DMS53 (cell line): Measurements from ENCODE around the gene PLA2G5.
A peak's percentile ranks its signal among the peaks of the same experiment; 100 is the strongest.
"Not testable (repeated sequence)": the region's sequence is repeated elsewhere in the genome, so short reads cannot be mapped to it uniquely, and the experiment has no call there.

Source experiments
- DNase-seq: peaks from one replicate; lab custom pipeline; 2025; lab: John Stamatoyannopoulos, UW

The PLA2G5 gene, protein sequence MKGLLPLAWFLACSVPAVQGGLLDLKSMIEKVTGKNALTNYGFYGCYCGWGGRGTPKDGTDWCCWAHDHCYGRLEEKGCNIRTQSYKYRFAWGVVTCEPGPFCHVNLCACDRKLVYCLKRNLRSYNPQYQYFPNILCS

DNA sequence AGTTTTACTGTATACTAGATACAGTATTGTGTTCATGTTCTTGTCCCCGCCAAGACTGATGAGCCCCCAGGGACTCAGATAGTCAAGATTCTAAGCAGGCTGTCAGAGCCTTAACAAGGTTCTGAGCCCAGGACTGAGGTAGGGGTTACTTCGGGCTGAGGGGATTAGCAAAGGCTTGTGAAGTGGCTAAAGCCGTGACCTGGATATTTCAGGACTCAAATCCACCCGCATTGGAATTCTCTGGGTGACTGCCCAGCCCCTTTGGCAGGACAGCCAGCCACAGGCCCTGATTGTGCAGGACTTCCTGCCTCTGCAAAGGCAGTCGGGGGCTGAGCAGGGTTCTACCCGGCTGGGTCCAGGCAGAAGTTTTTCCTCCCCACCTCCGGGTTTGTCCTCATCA lies at the start of gene PLA2G5:
PLA2G5 (plus strand) TSS at position 321 of the 400 bp plus-strand sequence. CDS start 14,637 bp downstream, outside the sequence.
- DNase-seq: no peak

DNA sequence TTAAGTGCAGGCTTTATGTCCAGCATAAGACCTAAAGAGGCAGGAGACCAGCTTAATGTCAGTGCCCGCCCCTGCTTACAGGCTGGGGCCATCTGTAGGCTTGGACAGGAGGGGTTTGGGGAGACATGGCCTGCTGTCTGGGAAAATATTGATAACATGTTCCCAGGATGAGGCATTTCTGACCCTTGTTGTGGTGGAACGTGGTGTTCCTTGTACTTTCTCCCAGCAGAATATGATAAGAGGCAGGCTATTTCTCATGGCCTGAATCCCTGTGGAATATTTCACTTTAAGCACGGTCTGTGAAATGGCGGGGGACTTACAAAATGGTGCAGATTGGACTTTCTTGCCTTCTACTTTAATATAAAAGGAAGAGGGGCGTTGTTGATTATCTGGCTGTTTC lies 41.9 kb upstream of the PLA2G5 start:
- DNase-seq: no peak

DNA sequence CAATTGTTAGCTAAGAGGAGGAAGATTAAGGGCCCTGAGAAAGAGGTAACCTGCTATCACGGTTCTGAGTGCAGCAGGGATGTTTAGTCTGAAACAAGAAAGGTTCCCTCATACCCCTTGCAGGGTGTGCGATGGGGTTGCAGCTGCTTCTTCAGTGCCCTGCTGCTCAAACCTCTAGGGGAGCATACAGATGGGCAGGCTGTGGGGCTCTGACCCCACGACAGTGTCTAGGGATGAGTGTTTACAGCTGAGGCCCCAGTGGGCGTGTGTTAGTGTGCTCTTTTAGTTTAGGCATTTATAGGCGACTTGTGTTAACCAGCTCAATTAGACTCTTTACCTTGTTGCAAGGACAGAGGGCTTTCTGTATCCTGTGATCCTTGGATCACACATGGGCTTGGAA lies 41.3 kb upstream of the PLA2G5 start:
- DNase-seq: no peak

DNA sequence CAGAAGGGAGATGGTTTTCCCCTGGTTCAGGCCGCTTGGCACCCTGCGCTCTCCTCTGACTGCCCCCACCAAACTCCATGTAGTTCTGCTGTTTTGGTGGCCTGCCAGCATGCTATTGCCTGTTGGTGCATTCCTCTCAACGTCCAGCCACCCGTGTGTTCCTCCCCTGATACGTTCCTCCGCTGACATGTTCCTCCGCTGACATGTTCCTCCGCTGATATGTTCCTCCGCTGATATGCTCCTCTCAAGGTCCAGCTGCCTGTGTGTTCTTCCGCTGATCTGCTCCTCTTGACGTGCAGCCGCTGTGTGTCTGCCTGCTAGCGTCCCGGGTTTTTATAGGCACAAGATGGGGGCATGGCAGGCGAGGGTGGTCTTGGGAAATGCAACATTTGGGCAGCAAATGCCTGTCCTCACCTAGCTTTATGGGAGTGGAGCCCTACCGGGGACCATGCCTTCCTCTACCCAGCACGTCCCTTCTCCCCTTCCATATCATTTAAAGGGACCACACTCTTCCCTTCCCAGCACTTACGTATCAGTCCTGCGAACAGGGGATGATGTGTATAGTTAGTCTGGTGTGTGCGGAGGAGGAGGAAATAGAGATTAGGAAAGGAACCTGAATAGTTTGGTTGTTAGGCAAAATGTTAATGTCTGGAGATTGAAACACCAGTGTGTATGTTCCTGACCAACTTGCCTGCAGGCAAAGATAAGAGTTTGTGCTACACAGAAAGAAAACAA lies 40.6 kb upstream of the PLA2G5 start:
- no peak for DNase-seq

DNA sequence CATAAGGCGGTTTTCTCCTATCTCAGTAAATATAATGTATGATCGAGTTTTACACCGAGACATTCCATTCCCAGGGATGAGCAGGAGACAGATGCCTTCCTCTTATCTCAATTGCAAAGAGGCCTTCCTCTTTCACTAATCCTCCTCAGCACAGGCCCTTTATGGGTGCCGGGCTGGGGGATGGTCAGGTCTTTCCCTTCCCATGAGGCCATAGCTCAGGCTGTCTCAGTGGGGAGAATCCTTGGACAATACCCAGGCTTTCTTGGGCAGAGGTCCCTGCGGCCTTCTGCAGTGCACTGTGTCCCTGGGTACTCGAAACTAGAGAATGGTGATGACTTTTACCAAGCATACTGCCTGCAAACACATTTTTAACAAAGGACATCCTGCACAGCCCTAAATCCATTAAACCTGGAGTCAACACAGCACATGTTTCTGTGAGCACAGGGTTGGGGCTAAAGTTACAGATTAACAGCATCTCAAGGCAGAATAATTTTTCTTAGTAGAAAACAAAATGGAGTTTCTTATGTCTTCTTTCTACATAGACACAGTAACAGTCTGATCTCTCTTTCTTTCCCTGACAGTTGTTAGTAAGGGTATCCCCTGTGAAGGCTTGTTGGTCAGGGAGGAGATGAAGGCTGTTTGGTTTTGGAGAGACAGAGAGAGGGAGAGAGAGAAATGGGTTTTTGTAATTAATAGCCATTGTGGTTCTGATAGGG lies 39.4 kb upstream of the PLA2G5 start:
- DNase-seq: not testable (repeated sequence)

DNA sequence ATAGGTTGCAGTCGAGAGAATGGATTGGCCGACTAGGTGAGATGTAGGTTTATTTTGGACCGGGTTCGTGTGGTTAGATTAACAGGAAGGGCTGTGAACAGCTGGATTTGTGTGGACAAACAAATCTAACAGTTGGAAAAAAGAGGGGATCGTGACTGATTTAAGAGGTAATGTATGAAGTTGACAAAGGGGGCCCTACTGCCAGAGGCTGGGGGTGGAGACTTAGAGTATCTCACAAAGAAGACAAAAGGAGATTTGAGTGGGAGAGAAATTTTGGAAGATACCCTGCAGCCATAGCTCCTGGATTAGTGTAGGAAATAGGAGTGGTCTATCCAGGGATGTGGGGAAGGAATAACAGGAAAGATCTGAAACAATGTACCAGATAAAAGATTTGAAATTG lies 38.8 kb upstream of the PLA2G5 start:
- no peak for DNase-seq

DNA sequence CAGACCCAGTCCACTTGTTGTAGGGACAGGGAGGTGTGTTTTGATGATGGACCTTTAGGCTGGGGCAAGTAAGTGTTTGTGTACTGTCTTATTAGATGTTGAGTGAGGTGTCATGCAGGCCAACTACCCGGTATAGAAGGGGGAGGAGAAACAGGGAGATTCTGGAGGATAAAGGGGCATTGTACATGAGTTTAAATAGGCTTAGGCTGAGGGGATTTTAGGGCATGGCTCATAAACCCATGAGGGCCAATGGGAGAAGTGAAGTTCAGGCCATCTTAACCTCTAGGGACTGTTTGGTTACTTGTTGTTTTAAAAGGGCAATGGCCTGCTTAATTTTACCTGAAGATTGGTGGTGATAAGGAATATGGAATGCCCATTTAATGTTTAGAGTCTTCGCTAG lies 38.2 kb upstream of the PLA2G5 start:
- no peak for DNase-seq

DNA sequence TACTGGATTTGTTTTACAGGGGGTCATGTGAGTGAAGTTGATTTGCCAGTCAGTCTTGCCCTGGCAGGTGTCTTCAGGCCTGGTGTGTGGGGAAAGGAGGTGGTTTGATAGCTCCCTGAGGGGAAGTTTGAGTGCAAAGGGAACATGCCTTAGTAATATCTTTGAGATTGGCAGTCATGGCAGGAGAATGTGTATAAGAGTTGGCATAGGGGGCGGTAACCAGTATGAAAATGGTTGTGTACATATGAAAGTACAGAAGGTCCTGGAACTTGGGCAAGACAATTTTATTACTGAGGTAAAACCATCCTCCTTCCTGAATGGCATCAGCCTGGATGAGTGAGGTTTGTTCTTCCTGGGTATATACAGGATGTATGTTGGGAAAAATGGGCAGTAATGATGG lies 37.6 kb upstream of the PLA2G5 start:
- no peak for DNase-seq

DNA sequence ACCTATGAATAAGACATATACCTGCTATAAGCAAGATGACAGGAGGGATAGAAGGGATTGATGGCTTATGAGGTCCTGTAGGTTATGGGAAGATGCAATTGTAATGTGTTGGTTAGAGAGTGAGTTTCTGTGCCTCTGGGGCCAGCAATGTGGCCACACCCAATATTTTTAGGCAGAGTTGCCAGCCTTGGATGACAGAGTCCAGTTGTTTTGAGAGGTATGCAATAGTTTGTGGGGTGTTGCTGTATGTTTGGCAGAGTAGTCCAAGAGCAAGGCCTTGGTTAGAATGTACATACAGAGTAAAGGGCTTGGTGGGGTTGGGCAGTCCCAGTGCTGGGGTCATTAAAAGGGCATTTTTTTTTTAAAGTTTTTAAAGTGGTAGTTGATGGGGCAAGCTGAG lies 36.6 kb upstream of the PLA2G5 start:
- no peak for DNase-seq

DNA sequence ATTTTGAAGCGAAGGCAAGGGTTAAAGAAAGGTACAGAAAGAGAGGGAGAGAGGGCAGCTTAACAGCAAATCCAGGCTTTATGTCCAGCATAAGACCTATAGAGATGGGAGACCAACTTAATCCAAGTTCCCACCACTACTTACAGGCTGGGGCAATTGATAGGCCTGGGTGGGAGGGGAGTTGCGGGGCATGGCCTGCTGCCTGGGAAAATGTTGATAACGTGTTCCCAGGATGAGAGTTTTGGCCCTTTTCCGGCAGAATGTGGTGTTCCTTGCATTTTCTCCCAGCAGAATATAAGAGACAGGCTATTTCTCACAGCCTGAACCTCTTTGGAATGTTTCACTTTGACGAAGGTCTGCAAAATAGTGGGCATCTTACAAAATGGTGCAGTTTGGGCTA lies 34.9 kb upstream of the PLA2G5 start:
- no peak for DNase-seq

DNA sequence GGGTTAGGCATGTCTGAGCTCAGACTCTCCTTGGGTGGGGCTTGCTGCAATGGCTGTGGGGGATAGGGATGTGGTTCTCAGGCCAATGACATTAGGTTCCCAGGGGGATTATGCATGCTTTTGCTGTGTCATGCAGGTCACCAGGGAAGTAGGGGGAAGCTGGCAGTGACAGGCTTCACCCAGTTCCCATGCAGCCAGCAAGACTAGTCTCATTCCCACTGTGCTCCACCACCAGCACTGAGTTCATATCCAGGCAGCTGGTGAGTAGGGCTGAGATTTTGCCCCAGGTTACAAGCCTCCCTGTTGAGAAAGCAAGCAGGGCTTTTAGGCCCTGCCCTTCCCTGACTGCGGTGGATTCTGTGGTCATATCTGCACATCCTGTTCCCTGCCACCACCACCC lies 32.1 kb upstream of the PLA2G5 start:
- no peak for DNase-seq

DNA sequence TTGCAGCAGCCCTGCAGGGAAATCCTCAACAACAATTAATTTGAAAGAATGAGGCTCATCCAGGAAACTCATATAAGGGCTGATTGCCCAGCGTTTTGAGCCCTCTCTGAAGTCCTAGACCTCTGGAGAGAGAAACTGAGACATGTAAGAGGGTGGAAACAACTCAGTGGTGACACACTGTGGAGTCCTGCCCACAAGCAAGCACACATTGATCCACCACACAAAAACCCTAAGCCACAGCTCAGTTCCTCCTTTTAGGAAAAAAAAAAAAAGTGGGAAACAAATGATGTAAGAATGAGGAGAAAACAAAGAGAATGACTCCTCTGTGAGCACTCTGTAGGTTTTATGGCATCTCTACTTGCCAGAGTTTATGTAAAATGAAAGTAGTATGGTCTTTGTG lies 22.9 kb upstream of the PLA2G5 start:
- no peak for DNase-seq

DNA sequence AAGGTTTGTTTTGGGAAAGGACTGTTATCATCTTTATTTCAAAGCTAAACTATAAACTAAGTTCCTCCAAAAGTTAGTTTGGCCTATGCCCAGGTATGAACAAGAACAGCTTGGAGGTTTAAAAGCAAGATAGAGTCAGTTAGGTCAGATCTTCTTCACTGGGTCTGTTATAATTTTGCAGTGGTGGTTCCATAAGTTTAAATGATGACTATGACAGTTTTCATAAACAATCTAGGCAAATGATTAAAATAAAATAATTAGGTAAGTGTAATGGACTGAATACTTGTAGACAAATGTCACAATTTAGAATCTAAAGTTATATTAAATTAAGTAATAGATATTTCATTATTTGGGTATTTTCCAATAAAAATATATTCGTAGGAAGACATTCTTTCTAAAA lies 21.4 kb upstream of the PLA2G5 start:
- DNase-seq: no peak

DNA sequence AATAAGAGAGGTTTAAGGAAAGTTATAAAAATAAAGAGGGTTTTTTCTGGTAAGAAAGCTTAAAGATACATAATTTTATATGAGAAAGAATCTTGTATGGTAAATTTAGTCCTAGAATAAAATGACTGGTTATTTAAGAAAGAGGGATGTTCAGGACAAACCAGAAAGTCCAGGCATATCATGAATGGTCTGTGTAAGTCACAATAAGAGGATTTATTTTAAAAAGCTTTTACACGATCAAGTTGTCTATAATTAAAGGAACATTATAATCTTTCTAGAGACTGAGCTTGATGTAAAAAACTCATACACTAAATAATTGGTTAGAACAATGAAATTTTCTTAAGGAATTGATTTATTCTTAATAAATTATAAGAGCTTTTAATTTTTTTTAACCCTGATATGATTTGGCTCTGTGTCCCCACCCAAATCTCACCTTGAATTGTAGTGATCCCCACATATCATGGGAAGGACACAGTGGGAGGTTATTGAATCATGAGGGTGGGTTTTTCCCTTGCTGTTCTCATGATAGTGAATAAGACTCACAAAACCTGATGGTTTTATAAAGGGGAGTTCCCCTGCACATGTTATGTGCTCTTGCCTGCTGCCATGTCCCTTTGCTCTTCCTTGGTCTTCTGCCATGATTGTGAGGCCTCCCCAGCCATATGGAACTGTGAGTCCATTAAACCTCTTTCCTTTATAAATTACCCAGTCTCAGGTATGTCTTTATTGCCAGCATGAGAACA lies 20.8 kb upstream of the PLA2G5 start:
- DNase-seq: not testable (repeated sequence)

DNA sequence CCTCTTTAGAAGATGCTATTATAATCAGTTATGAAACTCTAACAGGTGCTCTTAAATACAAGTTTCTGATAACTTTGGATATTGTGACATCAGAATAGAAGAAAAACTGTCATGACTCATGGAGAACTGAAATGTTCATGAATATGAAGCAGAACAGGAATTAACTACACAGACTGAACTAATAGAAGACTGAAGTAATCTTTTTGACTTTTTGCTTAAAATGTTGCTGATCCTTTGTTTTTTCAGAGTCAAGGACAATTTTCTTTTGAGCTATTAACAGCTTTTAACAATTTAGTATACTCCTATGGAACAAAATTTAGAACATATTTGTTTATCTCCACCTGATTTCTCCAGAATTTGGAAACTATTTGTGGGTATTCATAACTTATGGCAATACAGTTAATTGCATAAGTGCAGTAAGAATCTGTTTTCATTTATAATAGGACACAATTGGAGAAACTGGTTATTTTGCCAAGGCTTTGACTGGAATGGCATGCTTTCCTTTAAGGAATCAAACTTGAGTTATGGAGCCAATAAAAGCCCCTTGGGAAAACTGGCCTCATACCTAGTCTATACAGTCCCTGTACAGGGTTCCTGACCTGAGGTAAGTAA lies 18.7 kb upstream of the PLA2G5 start:
- DNase-seq: peak; percentile 28

DNA sequence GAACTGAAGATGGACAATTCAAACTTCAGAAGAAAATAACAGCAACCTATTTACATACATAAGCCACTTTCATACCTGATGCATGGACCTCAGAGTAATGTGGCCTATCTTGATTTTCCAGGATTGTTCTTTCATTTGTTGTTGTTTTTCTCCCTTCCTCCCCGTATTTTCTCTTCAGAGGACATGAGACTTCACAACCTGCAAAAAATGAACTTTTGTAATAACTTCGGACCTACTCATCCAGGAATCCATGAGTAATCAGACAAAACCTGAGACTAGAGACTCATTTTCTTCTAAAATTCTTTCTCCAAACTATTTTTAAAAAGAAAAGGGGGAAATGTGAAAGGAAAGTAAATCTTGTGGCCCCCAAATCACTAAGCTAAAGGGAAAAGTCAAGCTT lies 17.6 kb upstream of the PLA2G5 start:
- no peak for DNase-seq

DNA sequence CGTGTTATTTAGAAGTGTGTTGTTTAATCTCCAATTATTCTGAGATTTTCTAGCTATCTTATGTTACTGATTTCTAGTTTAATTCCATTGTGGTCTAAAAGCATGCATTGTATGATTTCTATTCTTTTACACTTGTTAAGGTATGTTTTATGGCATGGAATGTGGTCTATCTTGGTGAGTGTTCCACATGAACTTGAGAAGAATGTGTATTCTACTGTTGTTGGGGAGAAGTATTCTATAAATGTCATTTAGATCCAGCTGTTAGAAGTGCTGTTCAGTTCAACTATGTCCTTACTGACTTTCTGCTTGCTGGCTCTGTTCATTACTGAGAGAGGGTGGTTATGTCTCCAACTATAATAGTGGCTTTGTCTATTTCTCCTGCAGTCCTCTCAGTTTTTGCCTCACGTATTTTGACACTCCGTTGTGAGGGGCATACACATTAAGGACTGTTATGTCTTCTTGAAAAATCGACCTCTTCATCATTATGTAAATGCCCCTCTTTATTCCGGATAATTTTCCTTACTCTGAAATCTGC lies 12.0 kb upstream of the PLA2G5 start:
- no peak for DNase-seq

DNA sequence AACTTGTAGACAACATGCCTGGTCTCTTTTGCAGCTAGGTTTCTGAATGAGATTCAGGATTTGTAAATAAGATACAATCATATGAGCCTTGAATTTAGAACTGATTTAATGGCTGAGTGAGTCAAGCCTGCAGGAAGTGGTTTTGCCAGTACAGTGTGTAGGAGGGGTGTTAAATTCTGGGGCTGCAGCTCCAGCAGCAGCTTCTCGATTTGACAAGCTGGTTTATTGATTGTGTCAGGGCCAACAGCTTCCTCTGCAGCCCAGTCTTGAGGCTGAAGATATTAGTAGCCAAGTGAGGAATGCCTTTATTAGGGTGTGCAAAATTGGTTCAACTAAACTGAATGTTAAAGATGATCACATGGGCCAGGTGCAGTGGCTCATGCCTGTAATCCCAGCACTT lies 11.5 kb upstream of the PLA2G5 start:
- DNase-seq: no peak

DNA sequence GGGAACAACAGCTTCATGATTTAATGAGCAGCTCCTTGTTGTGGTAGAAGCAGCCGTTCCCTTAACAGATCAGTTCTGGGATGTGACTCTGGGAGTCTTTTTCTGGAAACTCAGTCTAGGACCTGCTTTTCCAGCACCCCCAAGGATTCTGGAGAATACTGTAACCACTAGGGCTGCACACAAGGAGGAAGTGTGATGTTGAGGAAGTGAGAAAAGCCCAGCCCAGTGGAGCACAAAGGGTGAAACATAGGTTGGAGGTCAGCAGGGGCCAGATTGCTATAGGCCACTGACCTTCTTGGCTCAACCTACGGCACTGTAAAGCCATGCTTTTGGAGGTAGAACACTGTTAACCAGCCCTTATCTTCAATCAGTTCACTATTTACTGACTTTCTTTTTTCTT lies 10.1 kb upstream of the PLA2G5 start:
- no peak for DNase-seq

DNA sequence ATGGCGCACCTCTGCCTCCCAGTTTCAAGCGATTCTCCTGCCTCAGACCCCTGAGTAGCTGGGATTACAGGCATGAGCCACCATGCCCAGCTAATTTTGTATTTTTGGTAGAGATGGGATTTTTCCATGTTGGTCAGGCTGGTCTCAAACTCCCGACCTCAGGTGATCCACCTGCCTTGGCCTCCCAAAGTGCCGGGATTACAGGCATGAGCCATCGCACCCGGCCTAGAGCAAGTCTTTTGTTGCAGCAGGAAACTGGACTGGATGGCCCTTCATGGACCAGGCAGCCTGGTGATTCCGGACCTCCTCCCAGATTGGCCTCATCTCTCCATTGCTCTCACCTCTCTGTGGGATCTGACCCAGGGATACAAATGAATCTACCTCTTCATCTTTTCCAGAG lies 9.2 kb upstream of the PLA2G5 start:
- DNase-seq: not testable (repeated sequence)

DNA sequence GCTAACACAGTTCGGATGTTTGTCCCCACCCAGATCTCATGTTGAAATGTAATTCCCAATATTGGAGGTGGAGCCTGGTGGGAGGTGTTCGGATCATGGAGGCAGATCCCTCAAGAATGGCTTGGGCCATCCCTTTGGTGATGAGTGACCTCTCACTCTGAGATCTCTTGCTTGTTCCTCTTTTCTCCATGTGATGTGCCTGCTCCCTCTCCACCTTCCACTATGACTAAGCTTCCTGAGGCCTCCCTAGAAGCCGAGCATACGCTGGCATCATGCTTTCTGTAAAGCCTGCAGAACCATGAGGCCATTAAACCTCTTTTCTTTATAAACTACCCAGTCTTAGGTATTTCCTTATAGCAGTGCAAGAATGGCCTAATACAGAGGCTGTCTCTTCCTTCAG lies 8.1 kb upstream of the PLA2G5 start:
- no peak for DNase-seq

DNA sequence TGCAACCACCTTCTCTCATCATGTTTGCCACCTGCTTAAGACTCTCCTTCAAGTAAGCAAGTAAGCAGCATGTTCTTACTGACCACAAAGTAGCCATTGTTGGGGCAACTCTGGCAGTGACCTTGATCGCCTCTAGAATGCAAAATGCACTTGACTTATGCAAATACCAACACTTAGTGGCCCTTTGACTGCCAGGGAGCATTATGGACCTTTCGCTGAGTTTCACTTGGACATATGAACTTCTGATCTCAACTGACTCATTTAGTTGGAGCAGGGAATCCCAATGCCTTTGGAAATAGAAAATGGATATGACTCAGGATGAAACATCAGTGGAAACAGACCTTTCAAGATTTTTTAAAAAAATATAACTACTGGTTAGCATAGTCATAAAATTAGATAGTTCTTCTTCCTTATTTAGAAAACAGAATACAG lies 6.1 kb upstream of the PLA2G5 start:
- no peak for DNase-seq
